Activated T-cell treated with anti-CD3 and anti-CD28 coated beads, Interleukin-2, amount 50 U/mL, for 24 hours (primary cell): ENCODE results near the gene CALML4.
"Not testable (repeated sequence)": the region's sequence is repeated elsewhere in the genome, so short reads cannot be mapped to it uniquely, and the experiment has no call there.

Experiments
- DNase-seq: peaks from one replicate; pipeline ENCODE4 v3.0.0-alpha.2; 2020
- H3K27ac Mint-ChIP-seq: 2 replicates; pipeline ENCODE4 v1.8.0; 2020; ENCODE audit warnings: mild to moderate bottlenecking, mixed read lengths
- H3K27me3 Mint-ChIP-seq: 2 replicates; pipeline ENCODE4 v1.8.0; 2020; ENCODE audit warnings: mixed read lengths
- H3K36me3 Mint-ChIP-seq: 2 replicates; pipeline ENCODE4 v1.8.0; 2020; ENCODE audit warnings: low read depth, mixed read lengths
- H3K4me1 Mint-ChIP-seq: 2 replicates; pipeline ENCODE4 v1.8.0; 2020; ENCODE audit warnings: low read depth, mixed read lengths
- H3K4me3 Mint-ChIP-seq: 2 replicates; pipeline ENCODE4 v1.8.0; 2020; ENCODE audit warnings: mild to moderate bottlenecking, moderate library complexity, mixed read lengths
- H3K9me3 Mint-ChIP-seq: 2 replicates; pipeline ENCODE4 v1.8.0; 2020; ENCODE audit warnings: mixed read lengths

CALML4 gene

GRCh38 chr15:68204776-68205557 is at the start of gene CALML4:
Gene CALML4 (minus strand): TSS chr15:68205332. CDS start chr15:68205247, 85 bp downstream.
- H3K36me3 Mint-ChIP-seq: peaks cover 51% of the 10 kb centered on the region
- H3K4me3 Mint-ChIP-seq: no peak within 1 kb of the TSS
- peak within 1 kb of the TSS; percentile 47 for H3K27ac Mint-ChIP-seq
- H3K4me1 Mint-ChIP-seq: peaks cover 37% of the 10 kb centered on the region
- no peaks in the 10 kb centered on the region for H3K27me3 Mint-ChIP-seq
- no peak for DNase-seq
- no peaks in the 10 kb centered on the region for H3K9me3 Mint-ChIP-seq

- no peak for DNase-seq
- no peak overlapping the region for H3K27ac Mint-ChIP-seq
- H3K4me3 Mint-ChIP-seq: no peak overlapping the region
- H3K36me3 Mint-ChIP-seq: no peaks in the 10 kb centered on the region
- peaks cover 12% of the 10 kb centered on the region for H3K4me1 Mint-ChIP-seq
- no peaks in the 10 kb centered on the region for H3K9me3 Mint-ChIP-seq
- H3K27me3 Mint-ChIP-seq: no peaks in the 10 kb centered on the region
Measured at GRCh38 chr15:68252925-68253534, 47.9 kb upstream of the CALML4 start.

- no peak for DNase-seq
- Mint-ChIP-seq H3K27ac (no peak overlapping the region), H3K4me1 (peaks cover 4% of the 10 kb centered on the region), H3K4me3 (no peak overlapping the region), H3K36me3 (peaks cover 9% of the 10 kb centered on the region), H3K9me3 (peaks cover 4% of the 10 kb centered on the region), H3K27me3 (no peaks in the 10 kb centered on the region)
Measured at GRCh38 chr15:68249058-68249713, 44.1 kb upstream of the CALML4 start.

- no peaks in the 10 kb centered on the region for H3K4me1 Mint-ChIP-seq
- H3K27me3 Mint-ChIP-seq: no peaks in the 10 kb centered on the region
- no peak overlapping the region for H3K27ac Mint-ChIP-seq
- peaks cover 10% of the 10 kb centered on the region for H3K36me3 Mint-ChIP-seq
- no peak for DNase-seq
- H3K4me3 Mint-ChIP-seq: no peak overlapping the region
- H3K9me3 Mint-ChIP-seq: peaks cover 10% of the 10 kb centered on the region
Measured at GRCh38 chr15:68244235-68244634, 39.1 kb upstream of the CALML4 start.

GRCh38 chr15:68241088-68241935 is 36.2 kb upstream of the CALML4 start:
- Mint-ChIP-seq H3K27ac (no peak overlapping the region), H3K4me1 (no peaks in the 10 kb centered on the region), H3K4me3 (no peak overlapping the region), H3K36me3 (peaks cover 10% of the 10 kb centered on the region), H3K27me3 (no peaks in the 10 kb centered on the region), H3K9me3 (peaks cover 10% of the 10 kb centered on the region)
- DNase-seq: no peak

- no peak for DNase-seq
- Mint-ChIP-seq H3K27me3 (no peaks in the 10 kb centered on the region), H3K27ac (no peak overlapping the region), H3K36me3 (no peaks in the 10 kb centered on the region), H3K4me3 (no peak overlapping the region), H3K9me3 (peaks cover 7% of the 10 kb centered on the region), H3K4me1 (no peaks in the 10 kb centered on the region)
Measured at GRCh38 chr15:68239025-68239424, 33.9 kb upstream of the CALML4 start.

- Mint-ChIP-seq H3K9me3 (no peaks in the 10 kb centered on the region), H3K27me3 (no peaks in the 10 kb centered on the region), H3K27ac (no peak overlapping the region), H3K4me3 (no peak overlapping the region), H3K4me1 (peaks cover 14% of the 10 kb centered on the region), H3K36me3 (peaks cover 1% of the 10 kb centered on the region)
- no peak for DNase-seq
Measured at GRCh38 chr15:68235022-68235421, 29.9 kb upstream of the CALML4 start.

- not testable (repeated sequence) for H3K27me3 Mint-ChIP-seq, H3K27ac Mint-ChIP-seq, H3K36me3 Mint-ChIP-seq, H3K4me3 Mint-ChIP-seq, H3K9me3 Mint-ChIP-seq, DNase-seq
- H3K4me1 Mint-ChIP-seq: peaks cover 18% of the 10 kb centered on the region
Measured at GRCh38 chr15:68234520-68234919, 29.4 kb upstream of the CALML4 start.

GRCh38 chr15:68234060-68234459 is 28.9 kb upstream of the CALML4 start:
- Mint-ChIP-seq H3K27ac (no peak overlapping the region), H3K27me3 (no peaks in the 10 kb centered on the region), H3K4me1 (peaks cover 18% of the 10 kb centered on the region), H3K9me3 (no peaks in the 10 kb centered on the region), H3K4me3 (no peak overlapping the region), H3K36me3 (peaks cover 5% of the 10 kb centered on the region)
- DNase-seq: no peak

- H3K9me3 Mint-ChIP-seq: no peaks in the 10 kb centered on the region
- H3K4me3 Mint-ChIP-seq: no peak overlapping the region
- peaks cover 15% of the 10 kb centered on the region for H3K36me3 Mint-ChIP-seq
- DNase-seq: no peak
- no peak overlapping the region for H3K27ac Mint-ChIP-seq
- H3K4me1 Mint-ChIP-seq: peaks cover 26% of the 10 kb centered on the region
- H3K27me3 Mint-ChIP-seq: no peaks in the 10 kb centered on the region
Measured at GRCh38 chr15:68232937-68233336, 27.8 kb upstream of the CALML4 start.

- Mint-ChIP-seq H3K4me1 (peaks cover 31% of the 10 kb centered on the region), H3K4me3 (no peak overlapping the region), H3K27me3 (no peaks in the 10 kb centered on the region), H3K27ac (no peak overlapping the region), H3K9me3 (no peaks in the 10 kb centered on the region), H3K36me3 (peaks cover 20% of the 10 kb centered on the region)
- DNase-seq: no peak
Measured at GRCh38 chr15:68232449-68232848, 27.3 kb upstream of the CALML4 start.

- Mint-ChIP-seq H3K27ac (peak overlapping the region; percentile 45), H3K27me3 (no peaks in the 10 kb centered on the region), H3K9me3 (no peaks in the 10 kb centered on the region)
Measured at GRCh38 chr15:68231102-68231818, 26.1 kb upstream of the CALML4 start.

GRCh38 chr15:68230157-68231100 is 25.3 kb upstream of the CALML4 start:
- Mint-ChIP-seq H3K9me3 (no peaks in the 10 kb centered on the region), H3K4me3 (peak overlapping the region; percentile 98), H3K36me3 (peaks cover 33% of the 10 kb centered on the region), H3K4me1 (peaks cover 38% of the 10 kb centered on the region), H3K27ac (peak overlapping the region; percentile 97), H3K27me3 (no peaks in the 10 kb centered on the region)
- DNase-seq: no peak

More at GRCh38 chr15:68231102-68231818, 26.1 kb upstream of the CALML4 start:
- Mint-ChIP-seq H3K36me3 (peaks cover 31% of the 10 kb centered on the region), H3K4me1 (peaks cover 38% of the 10 kb centered on the region), H3K4me3 (peak overlapping the region; percentile 98)
- no peak for DNase-seq
